HG02798 (cell line): ENCODE results near the gene SPTLC2.

Experiments used
- ATAC-seq: cut with Tn5 transposase; IDR thresholded peaks from one replicate; pipeline ENCODE4 v1.9.1; 2021; ENCODE audit warnings: mild to moderate bottlenecking; ENCODE audit not compliant: unreplicated experiment, poor library complexity

The SPTLC2 gene

GRCh38 chr14:77590845-77591485 lies 25.5 kb downstream of the SPTLC2 start:
- peak; percentile 46 for ATAC-seq

- ATAC-seq = no peak
Observed at GRCh38 chr14:77589099-77589498, 27.3 kb downstream of the SPTLC2 start.

DNA sequence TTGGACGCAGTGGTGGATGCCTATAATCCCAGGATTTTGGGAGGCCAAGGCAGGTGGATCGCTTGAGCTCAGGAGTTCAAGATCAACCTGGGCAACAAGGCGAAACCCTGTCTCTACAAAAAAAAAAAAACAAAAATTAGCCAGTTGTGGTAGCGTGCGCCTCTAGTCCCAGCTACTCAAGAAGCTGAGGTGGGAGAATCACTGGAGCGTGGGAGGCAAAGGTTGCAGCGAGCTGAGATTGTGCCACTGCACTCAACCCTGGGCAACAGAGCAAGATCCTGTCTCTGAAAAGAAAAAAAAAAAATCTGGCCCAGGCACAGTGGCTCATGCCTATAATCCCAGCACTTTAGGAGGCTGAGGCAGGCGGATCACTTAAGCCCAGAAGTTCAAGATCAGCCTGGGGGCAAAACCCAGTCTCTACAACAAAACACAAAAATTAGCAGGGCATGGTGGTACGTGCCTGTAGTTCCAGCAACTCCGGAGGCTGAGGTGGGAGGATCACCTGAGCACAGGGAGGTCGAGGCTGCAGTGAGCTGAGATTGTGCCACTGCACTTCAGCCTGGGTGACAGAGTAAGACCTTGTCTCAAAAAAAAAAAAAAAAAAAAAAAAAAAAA lies 27.9 kb downstream of the SPTLC2 start:
- ATAC-seq = peak; percentile 51

GRCh38 chr14:77585385-77585784 lies 31.1 kb downstream of the SPTLC2 start:
- ATAC-seq = no peak

DNA sequence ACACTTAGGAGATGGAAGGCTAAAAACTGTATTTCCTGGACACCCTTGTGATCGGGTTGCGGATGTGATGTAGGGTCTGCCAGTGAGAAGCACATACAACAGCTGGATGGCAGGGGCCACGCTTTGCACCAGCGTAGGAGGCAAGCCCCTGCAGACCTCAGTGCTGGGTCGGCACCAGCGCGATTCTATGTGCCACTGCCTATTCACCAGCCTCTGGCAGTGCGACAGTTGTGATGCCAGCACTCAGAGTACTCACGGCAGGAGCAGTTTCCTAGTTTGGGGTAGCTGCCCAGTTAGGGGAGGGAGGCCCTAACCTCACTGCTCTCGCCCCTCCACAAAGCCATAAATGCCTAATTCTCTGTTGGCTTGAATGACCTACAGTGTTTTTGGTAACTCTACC lies 31.6 kb downstream of the SPTLC2 start:
- ATAC-seq = no peak

DNA sequence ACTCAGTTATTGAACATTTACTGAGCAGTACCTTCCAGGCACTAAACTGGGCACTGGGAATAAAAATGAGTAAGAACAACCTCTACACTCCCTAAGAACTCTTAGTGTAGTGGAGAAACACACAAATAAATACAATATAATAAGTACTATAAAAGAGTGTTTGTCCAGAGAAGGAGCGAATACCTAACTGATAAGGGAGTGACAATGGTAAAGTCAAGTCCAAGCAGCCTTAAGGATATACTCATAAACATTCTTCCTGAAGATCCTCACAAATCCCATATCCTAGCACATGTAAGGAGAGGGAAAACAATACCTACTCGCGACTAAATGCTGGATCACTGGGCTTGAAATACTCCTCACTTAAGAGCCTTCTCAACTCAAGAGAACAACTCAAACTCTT lies 32.8 kb downstream of the SPTLC2 start:
- no peak for ATAC-seq

DNA sequence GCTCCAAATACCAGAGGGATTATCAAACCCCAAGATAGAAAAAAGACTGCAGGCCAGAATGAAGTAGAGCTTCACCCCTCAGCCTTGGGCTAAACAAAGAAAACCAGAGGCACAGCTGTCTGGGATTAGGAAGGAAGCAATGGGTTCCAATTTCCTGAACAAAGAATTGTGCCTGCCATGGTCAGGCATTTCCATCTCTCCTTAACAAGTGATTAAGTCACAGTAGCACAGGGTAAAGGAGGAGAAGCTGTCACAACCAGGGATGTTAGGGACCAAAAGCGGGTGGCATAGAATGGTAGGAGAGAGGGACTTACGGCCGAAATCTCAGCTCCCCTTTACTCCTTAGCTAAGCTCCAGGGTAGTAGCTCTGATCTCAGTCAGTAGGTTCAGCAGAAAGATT lies 33.9 kb downstream of the SPTLC2 start:
- no peak for ATAC-seq

- peak; percentile 91 for ATAC-seq
Observed at GRCh38 chr14:77580964-77581505, 35.4 kb downstream of the SPTLC2 start.

- no peak for ATAC-seq
Observed at GRCh38 chr14:77580477-77580876, 36.0 kb downstream of the SPTLC2 start.

DNA sequence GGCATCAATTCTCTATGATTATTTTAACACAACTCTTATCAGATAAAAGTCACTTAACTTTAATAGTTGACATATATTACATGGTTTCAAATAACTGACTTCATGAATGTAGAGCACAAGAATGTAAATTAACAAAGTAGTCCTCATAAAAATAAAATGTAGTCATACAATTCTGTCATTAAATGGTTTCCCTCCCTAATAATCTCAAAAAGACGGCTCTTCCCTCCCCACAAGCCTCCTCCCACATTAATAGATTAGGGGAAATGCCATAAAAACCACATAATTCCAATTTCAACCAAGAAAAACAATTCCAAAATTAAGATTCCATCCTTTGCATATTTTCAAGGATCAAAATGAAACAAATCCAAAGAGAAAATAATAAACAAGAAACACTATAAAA lies 36.7 kb downstream of the SPTLC2 start:
- no peak for ATAC-seq

DNA sequence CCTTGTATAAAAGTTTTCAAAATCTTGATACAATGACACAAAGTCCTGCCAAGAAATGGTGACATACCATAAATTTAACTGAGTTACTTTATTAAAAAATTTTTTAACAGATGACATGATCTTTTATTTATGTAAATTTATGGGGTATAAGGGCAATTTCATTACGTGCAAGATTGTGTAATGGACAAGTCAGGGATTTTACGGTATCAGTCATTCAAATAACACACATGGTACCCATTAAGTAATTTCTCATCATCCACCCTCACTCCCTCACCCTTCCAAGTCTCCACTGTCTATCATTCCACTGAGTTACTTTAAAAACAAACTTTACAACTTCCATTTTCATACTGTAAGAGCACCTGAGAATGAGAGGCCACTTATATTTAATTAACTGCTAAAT lies 37.4 kb downstream of the SPTLC2 start:
- no peak for ATAC-seq

GRCh38 chr14:77574446-77575115 lies 41.9 kb downstream of the SPTLC2 start:
- no peak for ATAC-seq

GRCh38 chr14:77573964-77574363 lies 42.5 kb downstream of the SPTLC2 start:
- ATAC-seq = no peak

DNA sequence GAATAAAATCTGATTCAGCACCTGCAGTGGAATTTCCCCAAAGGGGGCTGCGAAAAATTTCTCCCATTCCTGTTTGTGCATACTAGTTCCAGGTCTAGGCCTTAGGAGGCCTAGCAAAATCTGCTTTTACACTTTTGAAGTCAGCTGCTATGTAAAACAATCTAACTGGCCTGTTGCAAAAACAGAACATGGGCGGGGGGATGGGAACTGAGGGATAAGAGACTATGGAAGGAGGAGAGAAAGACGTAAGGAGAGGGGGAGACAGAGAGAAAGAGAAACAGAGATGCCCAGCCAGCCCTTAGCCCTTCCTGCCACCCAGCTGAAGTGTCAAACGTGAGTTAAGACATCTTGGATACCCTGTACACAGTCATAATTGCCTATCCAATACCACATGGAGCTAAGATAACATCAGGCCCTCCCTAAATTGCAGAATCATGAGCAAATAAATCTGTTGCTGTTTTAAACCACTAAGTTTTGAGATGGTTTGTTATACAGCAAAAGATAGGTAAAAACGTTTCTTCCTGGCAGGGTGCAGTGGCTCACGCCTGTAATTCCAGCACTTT lies 45.6 kb downstream of the SPTLC2 start:
- ATAC-seq = no peak

DNA sequence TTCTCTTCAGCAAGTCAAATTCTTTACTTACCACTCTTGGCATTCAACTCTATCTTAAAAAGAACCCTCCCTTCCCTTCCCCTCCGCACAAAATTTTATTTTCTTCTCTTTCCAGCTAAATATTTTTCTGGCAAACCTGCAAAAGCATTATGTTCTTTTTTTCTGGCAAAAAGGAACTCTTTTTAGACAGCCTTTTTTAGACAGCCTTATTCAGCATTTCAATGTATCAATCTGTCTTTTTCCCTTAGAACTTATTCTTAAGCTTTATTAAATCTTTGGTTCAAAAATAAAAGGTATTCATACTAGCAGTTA lies 50.5 kb downstream of the SPTLC2 start:
- ATAC-seq = no peak

DNA sequence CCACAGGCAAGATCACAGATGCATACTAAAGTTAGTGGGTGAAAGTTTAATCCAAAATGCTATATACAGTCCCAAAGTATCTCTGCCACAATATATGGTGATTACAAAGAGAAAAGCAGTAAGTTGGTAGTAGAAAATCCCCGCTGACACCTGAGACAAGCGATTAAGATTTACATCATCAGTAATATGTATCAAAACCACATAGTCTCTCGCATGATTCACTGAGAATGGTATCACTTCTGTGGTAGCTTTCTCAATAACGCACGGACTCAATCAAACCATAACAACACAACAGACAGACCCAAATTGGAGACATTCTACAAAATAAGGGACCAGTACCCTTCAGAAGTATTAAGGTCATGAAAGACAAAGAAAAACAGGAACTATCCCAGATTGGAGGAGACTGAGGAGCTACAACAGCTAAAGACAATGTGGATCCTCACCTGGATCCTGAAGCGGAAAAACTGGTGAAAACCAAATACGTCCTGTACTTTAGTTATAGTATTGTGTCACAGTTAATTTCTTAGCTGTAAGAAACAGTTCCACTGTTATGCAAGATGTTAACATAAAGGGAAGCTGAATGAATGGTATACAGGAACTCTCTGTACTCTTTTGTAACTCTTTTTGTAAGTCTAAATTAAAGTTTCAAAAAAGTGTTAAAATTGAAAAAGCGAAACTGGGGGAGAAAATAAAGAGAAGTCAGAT lies 51.0 kb downstream of the SPTLC2 start:
- ATAC-seq = no peak

GRCh38 chr14:77562681-77563080 lies 53.8 kb downstream of the SPTLC2 start:
- no peak for ATAC-seq

DNA sequence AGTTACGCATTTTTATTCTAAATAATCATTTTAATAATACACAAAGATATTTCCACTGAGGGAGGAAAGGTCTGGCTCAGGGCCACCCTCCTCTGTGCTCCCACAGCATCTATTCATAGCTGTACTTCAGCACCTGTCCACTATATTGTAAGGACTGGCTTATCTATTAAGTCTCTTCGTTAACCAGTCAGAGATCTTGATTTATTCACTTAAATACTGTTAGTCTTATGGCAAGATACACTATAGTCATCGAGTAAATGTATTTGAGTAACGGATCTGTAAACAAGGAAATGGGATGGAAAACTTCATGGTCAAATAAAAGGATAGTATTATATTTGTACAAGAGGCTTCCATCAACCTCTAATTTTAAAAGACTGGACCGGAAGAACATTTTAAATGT lies 54.6 kb downstream of the SPTLC2 start:
- ATAC-seq = no peak

DNA sequence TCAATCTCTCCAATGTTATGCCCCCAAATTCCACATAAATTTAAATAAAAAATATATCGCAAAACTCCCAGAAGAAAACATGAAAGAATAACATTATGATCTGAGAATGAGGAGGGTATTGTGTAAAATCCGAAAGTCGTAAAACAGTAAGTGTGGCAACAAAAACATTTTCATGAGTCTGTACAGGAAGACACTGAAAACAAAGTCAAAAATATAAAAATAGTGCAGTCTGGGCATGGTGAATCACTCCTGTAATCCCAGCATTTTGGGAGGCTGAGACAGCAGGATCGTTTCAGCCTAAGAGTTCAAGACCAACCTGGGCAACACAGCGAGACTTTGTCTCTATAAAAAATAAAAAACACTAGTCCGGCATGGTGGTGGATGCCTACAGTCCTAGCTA lies 57.1 kb downstream of the SPTLC2 start:
- no peak for ATAC-seq

GRCh38 chr14:77557391-77557790 lies 59.0 kb downstream of the SPTLC2 start:
- ATAC-seq = no peak

GRCh38 chr14:77556946-77557345 lies 59.5 kb downstream of the SPTLC2 start:
- no peak for ATAC-seq
